Liver (tissue), 9 donors: ENCODE results near the gene EIF4E2. TPM values are rescaled to one million over a fixed set of nuclear protein-coding genes. Genes with fewer than 3 reads are reported as not detected.

Experiments
- DNase-seq: peaks from one replicate; pipeline ENCODE4 v3.0.0-alpha.2; 2017; ENCODE audit warnings: low spot score
- H3K27ac ChIP-seq, 2 donors: one replicate each; pipeline ENCODE4 v1.7.0; 2013; ENCODE audit warnings: inconsistent platforms in 2 of 2, low read length in 2 of 2, control low read depth in 1 of 2, low read depth in 1 of 2, mild to moderate bottlenecking in 1 of 2
- H3K27me3 ChIP-seq, 4 donors: one replicate each; pipeline versions ENCODE4 v1.6.1 to v1.7.0; 2013; ENCODE audit warnings: low read length in 3 of 4, inconsistent platforms in 1 of 4, mild to moderate bottlenecking in 1 of 4, moderate library complexity in 1 of 4; ENCODE audit not compliant: control insufficient read depth in 4 of 4, insufficient read depth in 4 of 4
- H3K36me3 ChIP-seq, 4 donors: one replicate each; pipeline versions ENCODE4 v1.6.1 to v1.7.0; 2013; ENCODE audit warnings: low read length in 3 of 4, mild to moderate bottlenecking in 3 of 4, low read depth in 1 of 4, moderate library complexity in 1 of 4; ENCODE audit not compliant: control insufficient read depth in 4 of 4, insufficient read depth in 3 of 4
- H3K4me1 ChIP-seq, 4 donors: one replicate each; pipeline versions ENCODE4 v1.6.1 to v1.7.0; 2013; ENCODE audit warnings: low read length in 3 of 4, mild to moderate bottlenecking in 3 of 4, moderate library complexity in 1 of 4; ENCODE audit not compliant: control insufficient read depth in 4 of 4, insufficient read depth in 4 of 4
- H3K4me3 ChIP-seq, 3 donors: one replicate each; pipeline versions ENCODE4 v1.6.1 to v1.7.0; 2013; ENCODE audit warnings: low read length in 3 of 3, control low read depth in 1 of 3, low read depth in 1 of 3, mild to moderate bottlenecking in 1 of 3
- H3K9ac ChIP-seq, 2 donors: one replicate each; pipeline ENCODE4 v1.7.0; 2013; ENCODE audit warnings: low read length in 2 of 2, mild to moderate bottlenecking in 2 of 2, moderate library complexity in 2 of 2, control low read depth in 1 of 2, low read depth in 1 of 2
- H3K9me3 ChIP-seq, 4 donors: one replicate each; pipeline versions ENCODE4 v1.6.1 to v1.7.0; 2013; ENCODE audit warnings: low read length in 3 of 4; ENCODE audit not compliant: control insufficient read depth in 4 of 4
- ATF3 ChIP-seq: IDR thresholded peaks from 2 replicates; pipeline ENCODE4 v1.6.1; 2016; ENCODE audit warnings: antibody characterized with exemption
- CTCF ChIP-seq: fragments of 150-350 bp; IDR thresholded peaks from 2 replicates; pipeline ENCODE4 v1.5.1; 2017; ENCODE audit warnings: improper control_type of control experiment, low read depth, low read length; ENCODE audit not compliant: missing input control
- EGR1 ChIP-seq, 2 donors: IDR thresholded peaks; 2 replicates each; pipeline ENCODE4 v1.6.1; 2016 to 2018; ENCODE audit warnings: antibody characterized with exemption in 2 of 2, low read depth in 2 of 2
- FOXA1 ChIP-seq: IDR thresholded peaks from 2 replicates; pipeline ENCODE4 v1.6.1; 2016; ENCODE audit warnings: antibody characterized with exemption
- FOXA2 ChIP-seq: IDR thresholded peaks from 2 replicates; pipeline ENCODE4 v1.6.1; 2016; ENCODE audit warnings: antibody characterized with exemption
- GABPA ChIP-seq, 2 donors: IDR thresholded peaks in 1 of 2; conservative IDR thresholded peaks in 1 of 2; 2 replicates each; pipeline ENCODE4 v1.6.1; 2016; ENCODE audit warnings: antibody characterized with exemption in 2 of 2, mild to moderate bottlenecking in 1 of 2, moderate library complexity in 1 of 2
- HNF4A ChIP-seq, 2 donors: conservative IDR thresholded peaks; 2 replicates each; pipeline ENCODE4 v1.6.1; 2016; ENCODE audit warnings: antibody characterized with exemption in 2 of 2, mild to moderate bottlenecking in 2 of 2
- HNF4G ChIP-seq: IDR thresholded peaks from 2 replicates; pipeline ENCODE4 v1.6.1; 2016; ENCODE audit warnings: antibody characterized with exemption
- JUND ChIP-seq, 2 donors: IDR thresholded peaks; 2 replicates each; pipeline ENCODE4 v1.6.1; 2016; ENCODE audit warnings: antibody characterized with exemption in 2 of 2
- MAX ChIP-seq: IDR thresholded peaks from 2 replicates; pipeline ENCODE4 v1.6.1; 2016; ENCODE audit warnings: antibody characterized with exemption
- NR2F2 ChIP-seq: IDR thresholded peaks from 2 replicates; pipeline ENCODE4 v1.6.1; 2016; ENCODE audit warnings: antibody characterized with exemption
- RAD21 ChIP-seq, 2 donors: IDR thresholded peaks; 2 replicates each; pipeline ENCODE4 v1.6.1; 2016; ENCODE audit warnings: antibody characterized with exemption in 2 of 2, mild to moderate bottlenecking in 2 of 2
- REST ChIP-seq: IDR thresholded peaks from 2 replicates; pipeline ENCODE4 v1.6.1; 2016; ENCODE audit warnings: antibody characterized with exemption, mild to moderate bottlenecking
- RXRA ChIP-seq, 2 donors: IDR thresholded peaks; 2 replicates each; pipeline ENCODE4 v1.6.1; 2017 to 2018; ENCODE audit warnings: antibody characterized with exemption in 2 of 2, mild to moderate bottlenecking in 1 of 2
- SP1 ChIP-seq: IDR thresholded peaks from 2 replicates; pipeline ENCODE4 v1.6.1; 2018; ENCODE audit warnings: antibody characterized with exemption, mild to moderate bottlenecking
- TAF1 ChIP-seq: conservative IDR thresholded peaks from 2 replicates; pipeline ENCODE4 v1.6.1; 2016; ENCODE audit warnings: antibody characterized with exemption, mild to moderate bottlenecking
- YY1 ChIP-seq: IDR thresholded peaks from 2 replicates; pipeline ENCODE4 v1.6.1; 2016; ENCODE audit warnings: antibody characterized with exemption, mild to moderate bottlenecking
- ZBTB33 ChIP-seq: IDR thresholded peaks from 2 replicates; pipeline ENCODE4 v1.6.1; 2016; ENCODE audit warnings: antibody characterized with exemption
- WGBS: extraction: QIAGEN DNeasy Blood & Tissue Kit; methylation state at CpG from one replicate; pipeline ENCODE4 v1.1.7; 2013; 5-methylcytosine and 5-hydroxymethylcytosine counted together
- polyA plus RNA-seq, 2 donors: library from polyadenylated mRNA; stranded (reverse) in 1 of 2; unstranded in 1 of 2; fragments of 200-250 nt in 1 of 2; fragments of >200 nt in 1 of 2; fragmentation: Nextera tagmentation in 1 of 2; extraction: Ambion mirVana in 1 of 2; gene quantifications; one replicate each; pipeline versions ENCODE4 v1.2.1 to v1.2.3, GENCODE V29; 2013 to 2015
- total RNA-seq, 2 donors: library from RNA; depleted of rRNA; stranded (reverse); fragments of >200 nt; gene quantifications; one replicate each; pipeline ENCODE4 v1.2.3, GENCODE V29; 2014
- donor health status: healthy.
- donor health status: healthy.
- donor health status: healthy.
- donor health status: healthy.
- donor health status: healthy.

Gene EIF4E2
- total and polyA plus RNA-seq, 4 donors: 30.0 to 46.9 (median 45.4) TPM

- H3K27ac ChIP-seq: no peak overlapping the region
- H3K4me1 ChIP-seq: peaks cover 2 to 11% (median 6%) of the 10 kb centered on the region in 4 donors
- H3K36me3 ChIP-seq: peaks cover 0 to 2% (median 0%) of the 10 kb centered on the region in 4 donors
- H3K4me3 ChIP-seq: no peak overlapping the region
- H3K27me3 ChIP-seq: no peaks in the 10 kb centered on the region
- TF ChIP-seq FOXA2 (no peak), ATF3 (no peak), HNF4G (no peak)
- DNase-seq: no peak
- no peak overlapping the region for H3K9ac ChIP-seq
- whole genome bisulfite sequencing: 94% methylated on average over 8 of the region's 8 CpGs
- no peaks in the 10 kb centered on the region for H3K9me3 ChIP-seq
These were observed 37.5 kb downstream of the EIF4E2 start for GRCh38 chr2:232588031-232588430.

GRCh38 chr2:232588680-232589585 is 38.4 kb downstream of the EIF4E2 start:
- H3K36me3 ChIP-seq: no peaks in the 10 kb centered on the region
- no peak overlapping the region for H3K9ac ChIP-seq
- no peaks in the 10 kb centered on the region for H3K27me3 ChIP-seq
- DNase-seq: no peak
- H3K9me3 ChIP-seq: no peaks in the 10 kb centered on the region
- peak overlapping the region in 1 of 2 donors; percentile 38 for H3K27ac ChIP-seq
- 67% methylated on average over 18 of the region's 18 CpGs for WGBS
- H3K4me3 ChIP-seq: no peak overlapping the region
- no peak for TF ChIP-seq CTCF
- peak; percentile 77 for TF ChIP-seq REST
- TF ChIP-seq RAD21 (IDR thresholded peaks at IDR 0.05): peak; percentile 34 to 47
- no peak for TF ChIP-seq NR2F2
- TF ChIP-seq ATF3: no peak
- peak; percentile 33 for TF ChIP-seq ZBTB33
- peak; percentile 24 for TF ChIP-seq FOXA2
- peak; percentile 30 for TF ChIP-seq SP1
- no peak for TF ChIP-seq TAF1
- peak; percentile 30 to 67 for TF ChIP-seq RXRA (IDR thresholded peaks at IDR 0.05)
- no peak for TF ChIP-seq HNF4G
- TF ChIP-seq HNF4A (conservative IDR thresholded peaks at IDR 0.05): peak; percentile 23 to 50
- TF ChIP-seq MAX: no peak
- TF ChIP-seq GABPA (IDR thresholded peaks at IDR 0.05 in 1 of 2, conservative IDR thresholded peaks at IDR 0.05 in 1 of 2): no peak
- TF ChIP-seq FOXA1: peak; percentile 40
- TF ChIP-seq YY1: peak; percentile 90
- TF ChIP-seq EGR1 (IDR thresholded peaks at IDR 0.05; ENCODE audit: low read depth in 2 of 2): no peak
- peak in 1 of 2 donors; percentile 42 for TF ChIP-seq JUND (IDR thresholded peaks at IDR 0.05)
- peaks cover 2 to 11% (median 6%) of the 10 kb centered on the region in 4 donors for H3K4me1 ChIP-seq
